Liver (tissue), 9 donors: ENCODE results near the gene S100A13. TPM values are rescaled to one million over a fixed set of nuclear protein-coding genes. Genes with fewer than 3 reads are reported as not detected.

Source experiments
- DNase-seq: peaks from one replicate; pipeline ENCODE4 v3.0.0-alpha.2; 2017; ENCODE audit warnings: low spot score
- H3K27ac ChIP-seq, 2 donors: one replicate each; pipeline ENCODE4 v1.7.0; 2013; ENCODE audit warnings: inconsistent platforms in 2 of 2, low read length in 2 of 2, control low read depth in 1 of 2, low read depth in 1 of 2, mild to moderate bottlenecking in 1 of 2
- H3K27me3 ChIP-seq, 4 donors: one replicate each; pipeline versions ENCODE4 v1.6.1 to v1.7.0; 2013; ENCODE audit warnings: low read length in 3 of 4, inconsistent platforms in 1 of 4, mild to moderate bottlenecking in 1 of 4, moderate library complexity in 1 of 4; ENCODE audit not compliant: control insufficient read depth in 4 of 4, insufficient read depth in 4 of 4
- H3K36me3 ChIP-seq, 4 donors: one replicate each; pipeline versions ENCODE4 v1.6.1 to v1.7.0; 2013; ENCODE audit warnings: low read length in 3 of 4, mild to moderate bottlenecking in 3 of 4, low read depth in 1 of 4, moderate library complexity in 1 of 4; ENCODE audit not compliant: control insufficient read depth in 4 of 4, insufficient read depth in 3 of 4
- H3K4me1 ChIP-seq, 4 donors: one replicate each; pipeline versions ENCODE4 v1.6.1 to v1.7.0; 2013; ENCODE audit warnings: low read length in 3 of 4, mild to moderate bottlenecking in 3 of 4, moderate library complexity in 1 of 4; ENCODE audit not compliant: control insufficient read depth in 4 of 4, insufficient read depth in 4 of 4
- H3K4me3 ChIP-seq, 3 donors: one replicate each; pipeline versions ENCODE4 v1.6.1 to v1.7.0; 2013; ENCODE audit warnings: low read length in 3 of 3, control low read depth in 1 of 3, low read depth in 1 of 3, mild to moderate bottlenecking in 1 of 3
- H3K9ac ChIP-seq, 2 donors: one replicate each; pipeline ENCODE4 v1.7.0; 2013; ENCODE audit warnings: low read length in 2 of 2, mild to moderate bottlenecking in 2 of 2, moderate library complexity in 2 of 2, control low read depth in 1 of 2, low read depth in 1 of 2
- H3K9me3 ChIP-seq, 4 donors: one replicate each; pipeline versions ENCODE4 v1.6.1 to v1.7.0; 2013; ENCODE audit warnings: low read length in 3 of 4; ENCODE audit not compliant: control insufficient read depth in 4 of 4
- FOXA1 ChIP-seq: IDR thresholded peaks from 2 replicates; pipeline ENCODE4 v1.6.1; 2016; ENCODE audit warnings: antibody characterized with exemption
- FOXA2 ChIP-seq: IDR thresholded peaks from 2 replicates; pipeline ENCODE4 v1.6.1; 2016; ENCODE audit warnings: antibody characterized with exemption
- GABPA ChIP-seq, 2 donors: IDR thresholded peaks in 1 of 2; conservative IDR thresholded peaks in 1 of 2; 2 replicates each; pipeline ENCODE4 v1.6.1; 2016; ENCODE audit warnings: antibody characterized with exemption in 2 of 2, mild to moderate bottlenecking in 1 of 2, moderate library complexity in 1 of 2
- HNF4A ChIP-seq, 2 donors: conservative IDR thresholded peaks; 2 replicates each; pipeline ENCODE4 v1.6.1; 2016; ENCODE audit warnings: antibody characterized with exemption in 2 of 2, mild to moderate bottlenecking in 2 of 2
- HNF4G ChIP-seq: IDR thresholded peaks from 2 replicates; pipeline ENCODE4 v1.6.1; 2016; ENCODE audit warnings: antibody characterized with exemption
- JUND ChIP-seq, 2 donors: IDR thresholded peaks; 2 replicates each; pipeline ENCODE4 v1.6.1; 2016; ENCODE audit warnings: antibody characterized with exemption in 2 of 2
- NR2F2 ChIP-seq: IDR thresholded peaks from 2 replicates; pipeline ENCODE4 v1.6.1; 2016; ENCODE audit warnings: antibody characterized with exemption
- RAD21 ChIP-seq, 2 donors: IDR thresholded peaks; 2 replicates each; pipeline ENCODE4 v1.6.1; 2016; ENCODE audit warnings: antibody characterized with exemption in 2 of 2, mild to moderate bottlenecking in 2 of 2
- RXRA ChIP-seq, 2 donors: IDR thresholded peaks; 2 replicates each; pipeline ENCODE4 v1.6.1; 2017 to 2018; ENCODE audit warnings: antibody characterized with exemption in 2 of 2, mild to moderate bottlenecking in 1 of 2
- SP1 ChIP-seq: IDR thresholded peaks from 2 replicates; pipeline ENCODE4 v1.6.1; 2018; ENCODE audit warnings: antibody characterized with exemption, mild to moderate bottlenecking
- TAF1 ChIP-seq: conservative IDR thresholded peaks from 2 replicates; pipeline ENCODE4 v1.6.1; 2016; ENCODE audit warnings: antibody characterized with exemption, mild to moderate bottlenecking
- YY1 ChIP-seq: IDR thresholded peaks from 2 replicates; pipeline ENCODE4 v1.6.1; 2016; ENCODE audit warnings: antibody characterized with exemption, mild to moderate bottlenecking
- WGBS: extraction: QIAGEN DNeasy Blood & Tissue Kit; methylation state at CpG from one replicate; pipeline ENCODE4 v1.1.7; 2013; 5-methylcytosine and 5-hydroxymethylcytosine counted together
- polyA plus RNA-seq, 2 donors: library from polyadenylated mRNA; stranded (reverse) in 1 of 2; unstranded in 1 of 2; fragments of 200-250 nt in 1 of 2; fragments of >200 nt in 1 of 2; fragmentation: Nextera tagmentation in 1 of 2; extraction: Ambion mirVana in 1 of 2; gene quantifications; one replicate each; pipeline versions ENCODE4 v1.2.1 to v1.2.3, GENCODE V29; 2013 to 2015
- total RNA-seq, 2 donors: library from RNA; depleted of rRNA; stranded (reverse); fragments of >200 nt; gene quantifications; one replicate each; pipeline ENCODE4 v1.2.3, GENCODE V29; 2014
- TF ChIP-seq, protein P1 (sequence below): IDR thresholded peaks from 2 replicates; pipeline ENCODE4 v1.6.1; 2016; ENCODE audit warnings: antibody characterized with exemption
- TF ChIP-seq, protein P2 (sequence below): IDR thresholded peaks from 2 replicates; pipeline ENCODE4 v1.6.1; 2016; ENCODE audit warnings: antibody characterized with exemption
- TF ChIP-seq, protein P3 (sequence below): IDR thresholded peaks from 2 replicates; pipeline ENCODE4 v1.6.1; 2016; ENCODE audit warnings: antibody characterized with exemption, mild to moderate bottlenecking
- donor health status: healthy.
- donor health status: healthy.
- donor health status: healthy.
- donor health status: healthy.
- donor health status: healthy.

Gene S100A13
- total and polyA plus RNA-seq, 4 donors: 5.3 to 23.0 (median 15.7) TPM

DNA sequence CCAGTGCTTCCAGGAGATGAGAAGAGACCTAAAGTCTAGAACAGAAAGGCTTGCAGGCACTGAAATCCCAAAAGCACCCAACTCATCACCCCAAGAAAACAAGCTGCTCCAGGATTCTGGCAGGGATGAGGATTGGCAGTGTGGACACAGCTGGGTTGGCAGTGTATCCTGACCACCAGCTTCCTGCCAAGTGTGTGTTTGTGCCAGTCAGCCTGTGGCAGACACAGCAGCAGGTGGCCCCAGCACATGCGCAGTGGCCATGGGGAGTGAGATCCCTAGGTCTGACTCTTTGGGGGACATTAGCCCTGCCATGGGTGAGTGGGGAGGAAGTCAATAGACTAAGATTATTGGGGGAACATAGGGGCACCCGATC is 22.5 kb upstream of the S100A13 start:
- H3K9ac ChIP-seq: no peak overlapping the region
- H3K9me3 ChIP-seq: no peaks in the 10 kb centered on the region
- H3K27me3 ChIP-seq: no peaks in the 10 kb centered on the region
- no peak overlapping the region for H3K4me3 ChIP-seq
- H3K36me3 ChIP-seq: peaks cover 7 to 15% (median 13%) of the 10 kb centered on the region in 4 donors
- TF ChIP-seq YY1 (no peak), RXRA (IDR thresholded peaks at IDR 0.05) (peak; percentile 35 to 36), GABPA (IDR thresholded peaks at IDR 0.05 in 1 of 2, conservative IDR thresholded peaks at IDR 0.05 in 1 of 2) (peak in 1 of 2 donors; percentile 34), RAD21 (IDR thresholded peaks at IDR 0.05) (peak in 1 of 2 donors; percentile 18), HNF4A (conservative IDR thresholded peaks at IDR 0.05) (peak in 1 of 2 donors; percentile 26), FOXA1 (no peak), FOXA2 (peak; percentile 89), SP1 (no peak), HNF4G (no peak)
- TF ChIP-seq, protein P1, sequence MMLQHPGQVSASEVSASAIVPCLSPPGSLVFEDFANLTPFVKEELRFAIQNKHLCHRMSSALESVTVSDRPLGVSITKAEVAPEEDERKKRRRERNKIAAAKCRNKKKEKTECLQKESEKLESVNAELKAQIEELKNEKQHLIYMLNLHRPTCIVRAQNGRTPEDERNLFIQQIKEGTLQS: no peak
- TF ChIP-seq, protein P2, sequence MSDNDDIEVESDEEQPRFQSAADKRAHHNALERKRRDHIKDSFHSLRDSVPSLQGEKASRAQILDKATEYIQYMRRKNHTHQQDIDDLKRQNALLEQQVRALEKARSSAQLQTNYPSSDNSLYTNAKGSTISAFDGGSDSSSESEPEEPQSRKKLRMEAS: peak; percentile 68
- no peak for DNase-seq
- H3K4me1 ChIP-seq: peaks cover 0 to 19% (median 10%) of the 10 kb centered on the region in 4 donors
- H3K27ac ChIP-seq: peak overlapping the region in 1 of 2 donors; percentile 18
- 47% methylated on average over 2 of the region's 2 CpGs for WGBS

- Histone ChIP-seq H3K27ac (no peak overlapping the region), H3K9ac (no peak overlapping the region), H3K27me3 (no peaks in the 10 kb centered on the region), H3K9me3 (no peaks in the 10 kb centered on the region), H3K36me3 (peaks cover 8 to 16% (median 15%) of the 10 kb centered on the region in 4 donors), H3K4me3 (no peak overlapping the region), H3K4me1 (peaks cover 0 to 22% (median 11%) of the 10 kb centered on the region in 4 donors)
- WGBS: 63% methylated on average over 3 of the region's 3 CpGs
- DNase-seq: peak; percentile 60
- TF ChIP-seq HNF4G: no peak
- TF ChIP-seq TAF1: no peak
Observed at GRCh38 chr1:153649137-153649862, 22.0 kb upstream of the S100A13 start.

GRCh38 chr1:153648000-153648643 is 20.8 kb upstream of the S100A13 start:
- no peak overlapping the region for H3K27ac ChIP-seq
- H3K4me1 ChIP-seq: peaks cover 0 to 33% (median 21%) of the 10 kb centered on the region in 4 donors
- H3K36me3 ChIP-seq: peaks cover 8 to 20% (median 17%) of the 10 kb centered on the region in 4 donors
- no peaks in the 10 kb centered on the region for H3K9me3 ChIP-seq
- no peaks in the 10 kb centered on the region for H3K27me3 ChIP-seq
- 92% methylated on average over 10 of the region's 10 CpGs for WGBS
- no peak for DNase-seq
- TF ChIP-seq FOXA1 (no peak), RAD21 (IDR thresholded peaks at IDR 0.05) (no peak), RXRA (IDR thresholded peaks at IDR 0.05) (no peak)
- no peak overlapping the region for H3K4me3 ChIP-seq
- H3K9ac ChIP-seq: no peak overlapping the region

- 61% methylated on average over 2 of the region's 2 CpGs for WGBS
- Histone ChIP-seq H3K27ac (no peak overlapping the region), H3K36me3 (peaks cover 8 to 27% (median 22%) of the 10 kb centered on the region in 4 donors), H3K4me1 (peaks cover 0 to 36% (median 23%) of the 10 kb centered on the region in 4 donors), H3K9me3 (no peaks in the 10 kb centered on the region), H3K4me3 (no peak overlapping the region), H3K9ac (no peak overlapping the region), H3K27me3 (no peaks in the 10 kb centered on the region)
- DNase-seq: no peak
- TF ChIP-seq JUND (IDR thresholded peaks at IDR 0.05) (no peak), HNF4G (no peak), SP1 (no peak), NR2F2 (no peak), FOXA1 (no peak), HNF4A (conservative IDR thresholded peaks at IDR 0.05) (no peak)
- TF ChIP-seq, protein P3, sequence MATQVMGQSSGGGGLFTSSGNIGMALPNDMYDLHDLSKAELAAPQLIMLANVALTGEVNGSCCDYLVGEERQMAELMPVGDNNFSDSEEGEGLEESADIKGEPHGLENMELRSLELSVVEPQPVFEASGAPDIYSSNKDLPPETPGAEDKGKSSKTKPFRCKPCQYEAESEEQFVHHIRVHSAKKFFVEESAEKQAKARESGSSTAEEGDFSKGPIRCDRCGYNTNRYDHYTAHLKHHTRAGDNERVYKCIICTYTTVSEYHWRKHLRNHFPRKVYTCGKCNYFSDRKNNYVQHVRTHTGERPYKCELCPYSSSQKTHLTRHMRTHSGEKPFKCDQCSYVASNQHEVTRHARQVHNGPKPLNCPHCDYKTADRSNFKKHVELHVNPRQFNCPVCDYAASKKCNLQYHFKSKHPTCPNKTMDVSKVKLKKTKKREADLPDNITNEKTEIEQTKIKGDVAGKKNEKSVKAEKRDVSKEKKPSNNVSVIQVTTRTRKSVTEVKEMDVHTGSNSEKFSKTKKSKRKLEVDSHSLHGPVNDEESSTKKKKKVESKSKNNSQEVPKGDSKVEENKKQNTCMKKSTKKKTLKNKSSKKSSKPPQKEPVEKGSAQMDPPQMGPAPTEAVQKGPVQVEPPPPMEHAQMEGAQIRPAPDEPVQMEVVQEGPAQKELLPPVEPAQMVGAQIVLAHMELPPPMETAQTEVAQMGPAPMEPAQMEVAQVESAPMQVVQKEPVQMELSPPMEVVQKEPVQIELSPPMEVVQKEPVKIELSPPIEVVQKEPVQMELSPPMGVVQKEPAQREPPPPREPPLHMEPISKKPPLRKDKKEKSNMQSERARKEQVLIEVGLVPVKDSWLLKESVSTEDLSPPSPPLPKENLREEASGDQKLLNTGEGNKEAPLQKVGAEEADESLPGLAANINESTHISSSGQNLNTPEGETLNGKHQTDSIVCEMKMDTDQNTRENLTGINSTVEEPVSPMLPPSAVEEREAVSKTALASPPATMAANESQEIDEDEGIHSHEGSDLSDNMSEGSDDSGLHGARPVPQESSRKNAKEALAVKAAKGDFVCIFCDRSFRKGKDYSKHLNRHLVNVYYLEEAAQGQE: no peak
Observed at GRCh38 chr1:153647346-153647714, 20.0 kb upstream of the S100A13 start.
